Caco-2 (cell line): ENCODE data around the gene GNA14. TPM values are rescaled to one million over a fixed set of nuclear protein-coding genes. Genes with fewer than 3 reads are reported as not detected.

Experiments
- BruUV-seq: library from RNA; stranded (reverse); fragments of 400-500 nt; replicated peaks from 2 replicates; lab custom pipeline; 2021; lab: Mats Ljungman, UMichigan
- CTCF ChIA-PET: fragments of 300-600 bp; sonication (Branson Sonifier 250); formaldehyde crosslinking; loops from one replicate; lab custom pipeline; 2022; ENCODE audit warnings: antibody characterized with exemption; lab: Charles Lee
- POLR2A ChIA-PET: fragments of 300-600 bp; sonication (Branson Sonifier 250); formaldehyde crosslinking; loops from one replicate; lab custom pipeline; 2022; ENCODE audit warnings: antibody characterized with exemption; lab: Charles Lee
- DNase-seq, 2 experiments: peaks; one replicate each; pipeline versions ENCODE4 v3.0.0 to v3.0.0-alpha.2; 2020 to 2022
- H3K27me3 ChIP-seq: replicated peaks from 2 replicates; pipeline ENCODE4 v1.6.0; 2011; ENCODE audit warnings: low read length; ENCODE audit not compliant: control insufficient read depth, insufficient read depth
- H3K36me3 ChIP-seq: 2 replicates; pipeline ENCODE4 v1.5.1; 2011; ENCODE audit warnings: low read length; ENCODE audit not compliant: control insufficient read depth, insufficient read depth
- H3K4me1 ChIP-seq: fragments of 250-450 bp; sonication (Bioruptor Pico); 2 replicates; pipeline ENCODE4 v1.5.1; 2020; ENCODE audit warnings: mild to moderate bottlenecking
- H3K4me3 ChIP-seq: 2 replicates; pipeline ENCODE4 v1.5.1; 2011; ENCODE audit warnings: low read depth, mild to moderate bottlenecking, control low read depth, low read length
- H3K9me3 ChIP-seq: fragments of 250-450 bp; sonication (Bioruptor Pico); 2 replicates; pipeline ENCODE4 v1.5.1; 2020; ENCODE audit warnings: mild to moderate bottlenecking, moderate library complexity
- H3K27ac Mint-ChIP-seq: one replicate; pipeline ENCODE4 v1.8.0; 2022; ENCODE audit warnings: mixed read lengths; ENCODE audit not compliant: unreplicated experiment
- H3K27me3 Mint-ChIP-seq: one replicate; pipeline ENCODE4 v1.8.0; 2022; ENCODE audit warnings: mixed read lengths; ENCODE audit not compliant: insufficient read depth, unreplicated experiment
- H3K36me3 Mint-ChIP-seq: one replicate; pipeline ENCODE4 v1.8.0; 2022; ENCODE audit warnings: mild to moderate bottlenecking, mixed read lengths; ENCODE audit not compliant: insufficient read depth, unreplicated experiment
- H3K4me1 Mint-ChIP-seq: one replicate; pipeline ENCODE4 v1.8.0; 2022; ENCODE audit warnings: low read depth, mixed read lengths; ENCODE audit not compliant: unreplicated experiment
- H3K4me3 Mint-ChIP-seq: one replicate; pipeline ENCODE4 v1.8.0; 2022; ENCODE audit warnings: mild to moderate bottlenecking, moderate library complexity, mixed read lengths; ENCODE audit not compliant: unreplicated experiment
- H3K9me3 Mint-ChIP-seq: one replicate; pipeline ENCODE4 v1.8.0; 2022; ENCODE audit warnings: mixed read lengths; ENCODE audit not compliant: unreplicated experiment
- CTCF ChIP-seq, 2 experiments: fragments of 200-600 bp in 1 of 2; IDR thresholded peaks; 1 replicate in 1 of 2; 2 replicates in 1 of 2; pipeline versions ENCODE4 v1.5.1 to v1.8.0; 2011 to 2022; ENCODE audit warnings: antibody characterized with exemption in 1 of 2, control low read depth in 1 of 2, inconsistent platforms in 1 of 2, low read depth in 1 of 2, low read length in 1 of 2, mild to moderate bottlenecking in 1 of 2, moderate library complexity in 1 of 2; ENCODE audit not compliant: insufficient read depth in 1 of 2, severe bottlenecking in 1 of 2, unreplicated experiment in 1 of 2
- intact Hi-C: fragments of 100-400 bp; cut with micrococcal nuclease; formaldehyde crosslinking; loops from one replicate; pipeline ENCODE4 v1.10.0; 2022; ENCODE audit not compliant: unreplicated experiment
- total RNA-seq: library from RNA; stranded (reverse); gene quantifications from 2 replicates; pipeline ENCODE4 v1.2.3, GENCODE V29; 2022

Gene GNA14
- total RNA-seq, 1 experiment from 2014 or later, result not detected

GRCh38 chr9:77454663-77455062 is 193.5 kb downstream of the GNA14 start:
- no peak for DNase-seq
- POLR2A ChIA-PET, result no interaction called here
- Histone ChIP-seq H3K4me1 (no peaks in the 10 kb centered on the region), H3K4me3 (no peak overlapping the region), H3K36me3 (no peaks in the 10 kb centered on the region), H3K9me3 (no peaks in the 10 kb centered on the region), H3K27me3 (no peaks in the 10 kb centered on the region)
- H3K36me3 Mint-ChIP-seq, result peaks cover 4% of the 10 kb centered on the region
- H3K4me3 Mint-ChIP-seq, result no peak overlapping the region
- no peaks in the 10 kb centered on the region for H3K9me3 Mint-ChIP-seq
- CTCF ChIA-PET, result no interaction called here
- H3K27me3 Mint-ChIP-seq, result no peaks in the 10 kb centered on the region
- BruUV-seq, result no TSS peak
- H3K27ac Mint-ChIP-seq, result no peak overlapping the region
- TF ChIP-seq CTCF (IDR thresholded peaks at IDR 0.05; ENCODE audit: insufficient read depth in 1 of 2, low read depth in 1 of 2, low read length in 1 of 2, severe bottlenecking in 1 of 2, unreplicated experiment in 1 of 2), result no peak
- H3K4me1 Mint-ChIP-seq, result no peaks in the 10 kb centered on the region
- intact Hi-C loops, result loop anchor here (10.0 kb wide), 1 partner anchor 190 kb away; the partner anchor contains the start of gene GNA14

- Mint-ChIP-seq H3K4me1 (no peaks in the 10 kb centered on the region), H3K36me3 (no peaks in the 10 kb centered on the region), H3K4me3 (no peak overlapping the region), H3K27ac (no peak overlapping the region), H3K27me3 (no peaks in the 10 kb centered on the region), H3K9me3 (no peaks in the 10 kb centered on the region)
- Histone ChIP-seq H3K4me1 (no peaks in the 10 kb centered on the region), H3K36me3 (no peaks in the 10 kb centered on the region), H3K27me3 (no peaks in the 10 kb centered on the region), H3K9me3 (no peaks in the 10 kb centered on the region), H3K4me3 (no peak overlapping the region)
- ChIA-PET POLR2A (no interaction called here), CTCF (no interaction called here)
- intact Hi-C loops, result loop anchor here (10.0 kb wide), 1 partner anchor 191 kb away; the partner anchor contains the start of gene GNA14
- TF ChIP-seq CTCF (IDR thresholded peaks at IDR 0.05; ENCODE audit: insufficient read depth in 1 of 2, low read depth in 1 of 2, low read length in 1 of 2, severe bottlenecking in 1 of 2, unreplicated experiment in 1 of 2), result no peak
- DNase-seq, result no peak
- BruUV-seq, result no TSS peak
These were observed 194.1 kb downstream of the GNA14 start for GRCh38 chr9:77453825-77454647.

- Mint-ChIP-seq H3K36me3 (no peaks in the 10 kb centered on the region), H3K27ac (no peak overlapping the region), H3K4me1 (no peaks in the 10 kb centered on the region), H3K27me3 (no peaks in the 10 kb centered on the region), H3K4me3 (no peak overlapping the region), H3K9me3 (no peaks in the 10 kb centered on the region)
- DNase-seq, result no peak
- H3K4me3 ChIP-seq, result no peak overlapping the region
- no peaks in the 10 kb centered on the region for H3K27me3 ChIP-seq
- H3K9me3 ChIP-seq, result no peaks in the 10 kb centered on the region
- intact Hi-C loops, result loop anchor here (10.0 kb wide), 1 partner anchor 193 kb away; the partner anchor contains the start of gene GNA14
- ChIA-PET POLR2A (no interaction called here), CTCF (no interaction called here)
- TF ChIP-seq CTCF (IDR thresholded peaks at IDR 0.05; ENCODE audit: insufficient read depth in 1 of 2, low read depth in 1 of 2, low read length in 1 of 2, severe bottlenecking in 1 of 2, unreplicated experiment in 1 of 2), result no peak
- no TSS peak for BruUV-seq
- H3K36me3 ChIP-seq, result no peaks in the 10 kb centered on the region
- no peaks in the 10 kb centered on the region for H3K4me1 ChIP-seq
These were observed 196.6 kb downstream of the GNA14 start for GRCh38 chr9:77451507-77451906.
